GM21737 (cell line): ENCODE measurements around the gene DCDC2C.
"Not testable (repeated sequence)": the region's sequence is repeated elsewhere in the genome, so short reads cannot be mapped to it uniquely, and the experiment has no call there.

Experiments used
- ATAC-seq: cut with Tn5 transposase; IDR thresholded peaks from one replicate; pipeline ENCODE4 v1.9.1; 2021; ENCODE audit warnings: mild to moderate bottlenecking, moderate library complexity; ENCODE audit not compliant: unreplicated experiment

The DCDC2C gene, protein sequence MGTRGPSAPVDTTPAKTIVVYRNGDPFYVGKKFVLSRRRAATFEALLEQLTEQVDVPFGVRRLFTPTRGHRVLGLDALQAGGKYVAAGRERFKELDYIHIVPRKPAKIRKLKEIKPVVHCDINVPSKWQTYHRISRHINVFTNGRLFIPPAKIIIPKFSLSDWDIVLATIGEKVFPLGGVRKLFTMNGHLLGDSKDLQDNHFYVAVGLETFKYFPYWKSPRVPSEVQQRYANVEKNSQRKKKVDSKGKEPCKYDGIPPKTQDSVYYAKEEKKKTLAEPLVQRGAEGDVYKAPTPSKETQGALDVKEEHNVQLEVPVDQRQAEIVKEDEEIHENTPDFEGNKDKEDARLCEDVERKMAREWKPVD

DNA sequence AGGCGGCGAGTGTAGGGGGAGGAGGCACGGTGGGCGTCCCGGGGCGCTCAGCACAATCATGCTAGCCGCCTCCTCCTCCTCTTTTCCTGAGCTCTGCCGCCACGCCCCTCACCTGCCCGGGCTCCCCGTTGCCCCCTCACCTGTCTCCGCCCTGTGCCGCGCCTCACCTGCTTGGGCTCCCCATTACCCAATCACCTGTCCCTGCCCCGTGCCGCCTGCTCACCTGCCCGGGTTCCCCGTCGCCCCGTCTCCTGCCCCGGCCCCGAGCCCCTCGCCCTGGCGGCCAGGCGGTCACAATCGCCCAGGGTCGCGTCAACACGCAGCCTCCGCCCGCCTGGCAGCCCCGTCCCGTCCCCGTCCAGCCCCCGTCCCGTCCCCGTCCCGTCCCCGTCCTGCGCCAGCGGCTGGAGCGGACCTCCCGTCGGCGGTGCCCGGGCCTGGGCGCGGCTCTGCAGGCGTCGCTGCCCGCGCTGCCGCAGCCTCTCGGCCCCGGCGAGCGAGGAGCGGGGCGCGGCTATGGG, at the start of gene DCDC2C:
Gene DCDC2C, plus strand, starts transcription at position 340 of the 521 bp plus-strand sequence. Its CDS starts 177 bp downstream, at position 517.
- ATAC-seq, result no peak

DNA sequence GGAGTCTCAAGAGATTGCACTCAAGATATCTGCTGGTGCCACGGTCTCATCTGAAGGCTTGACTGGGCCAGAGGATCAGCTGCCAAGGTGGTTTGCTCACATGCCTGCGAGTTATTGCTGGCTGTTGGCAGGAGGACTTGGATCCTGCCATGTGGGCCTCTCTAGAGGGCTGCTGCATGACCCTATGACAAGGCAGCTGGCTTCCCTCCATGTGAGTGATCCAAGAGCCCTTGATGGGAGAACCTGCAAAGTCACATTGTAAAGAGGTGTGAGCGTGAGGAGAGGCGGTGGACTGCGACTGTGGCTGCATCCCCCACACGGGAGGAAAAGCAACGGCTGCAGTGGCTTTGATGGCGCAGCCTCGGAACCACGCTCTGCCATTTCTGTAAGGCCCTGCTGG, 49.4 kb upstream of the DCDC2C start:
- no peak for ATAC-seq

DNA sequence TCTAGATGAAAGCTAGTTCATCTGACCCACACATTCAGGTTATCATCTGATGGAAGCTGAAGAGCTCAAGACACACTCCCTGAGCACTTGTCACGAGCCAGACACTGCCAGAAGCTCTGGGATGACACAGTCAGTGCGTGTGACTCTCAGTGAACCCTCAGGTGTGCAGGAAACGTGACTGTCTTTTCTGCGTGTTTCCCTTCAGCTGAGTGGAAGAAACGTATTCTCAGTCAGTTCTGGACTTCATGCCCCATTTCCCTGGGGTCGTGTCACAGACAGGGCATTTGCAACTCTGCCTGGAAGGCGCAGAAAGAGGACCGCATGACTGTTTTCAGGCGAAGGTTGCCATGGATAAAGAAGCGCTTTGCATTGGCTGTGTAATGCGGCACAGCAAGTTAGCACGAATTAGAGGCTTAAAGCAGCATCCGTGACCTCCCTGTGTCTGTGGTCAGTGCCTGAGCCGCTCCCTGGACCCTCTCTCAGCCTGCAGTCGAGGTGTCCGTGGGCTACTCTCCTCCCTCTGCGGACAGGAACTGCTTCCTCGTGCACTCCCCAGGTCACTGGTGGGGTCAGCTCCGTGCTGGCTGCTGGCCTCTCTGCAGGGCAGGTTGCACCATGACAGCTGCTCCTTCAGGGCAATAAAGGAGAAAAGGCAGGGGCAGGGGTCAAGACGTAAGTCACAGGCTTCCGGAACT, 48.7 kb upstream of the DCDC2C start:
- ATAC-seq, result no peak

DNA sequence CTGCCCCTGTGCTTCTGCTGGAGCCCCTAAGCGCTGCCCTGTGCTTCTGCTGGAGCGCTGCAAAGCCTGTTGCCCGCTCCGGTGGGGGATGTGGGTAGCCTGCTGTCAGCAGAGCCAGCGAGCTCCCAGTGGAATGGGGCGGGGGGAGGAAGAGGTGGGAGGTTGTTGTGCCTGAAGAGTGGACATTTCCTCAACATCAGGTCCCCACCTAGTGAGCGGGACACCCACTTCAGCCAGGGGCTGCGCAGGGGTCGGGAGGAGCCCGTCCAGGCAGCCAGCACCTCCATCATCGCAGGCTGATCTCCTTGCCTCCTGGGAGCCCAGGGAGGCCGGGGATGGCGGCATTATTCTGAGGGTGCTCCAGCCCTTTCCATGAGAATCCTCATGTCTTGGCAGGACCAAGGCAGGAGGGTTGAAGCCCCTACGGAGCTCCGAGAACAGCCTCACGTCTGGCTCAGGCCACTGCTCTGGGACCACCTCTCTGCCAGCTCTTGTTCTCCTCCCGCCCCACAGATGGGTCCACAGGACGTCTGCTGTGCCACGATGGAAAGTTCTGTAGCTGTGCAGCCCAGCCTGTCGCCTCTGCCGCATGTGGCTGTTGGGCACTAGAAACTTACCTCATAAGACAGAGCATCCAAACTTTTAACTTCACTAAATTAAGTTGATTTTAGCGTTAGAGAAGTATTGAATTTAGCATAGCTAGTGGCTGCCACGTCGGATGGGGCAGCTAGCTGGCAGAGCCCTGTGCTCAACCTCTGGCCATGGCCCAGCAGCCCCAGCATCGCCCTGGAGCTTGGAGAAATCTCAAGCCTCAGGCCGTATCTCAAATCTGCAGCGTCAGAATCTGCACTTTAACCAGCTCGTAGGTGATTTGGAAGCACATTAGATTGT, 47.3 kb upstream of the DCDC2C start:
- ATAC-seq, result no peak

DNA sequence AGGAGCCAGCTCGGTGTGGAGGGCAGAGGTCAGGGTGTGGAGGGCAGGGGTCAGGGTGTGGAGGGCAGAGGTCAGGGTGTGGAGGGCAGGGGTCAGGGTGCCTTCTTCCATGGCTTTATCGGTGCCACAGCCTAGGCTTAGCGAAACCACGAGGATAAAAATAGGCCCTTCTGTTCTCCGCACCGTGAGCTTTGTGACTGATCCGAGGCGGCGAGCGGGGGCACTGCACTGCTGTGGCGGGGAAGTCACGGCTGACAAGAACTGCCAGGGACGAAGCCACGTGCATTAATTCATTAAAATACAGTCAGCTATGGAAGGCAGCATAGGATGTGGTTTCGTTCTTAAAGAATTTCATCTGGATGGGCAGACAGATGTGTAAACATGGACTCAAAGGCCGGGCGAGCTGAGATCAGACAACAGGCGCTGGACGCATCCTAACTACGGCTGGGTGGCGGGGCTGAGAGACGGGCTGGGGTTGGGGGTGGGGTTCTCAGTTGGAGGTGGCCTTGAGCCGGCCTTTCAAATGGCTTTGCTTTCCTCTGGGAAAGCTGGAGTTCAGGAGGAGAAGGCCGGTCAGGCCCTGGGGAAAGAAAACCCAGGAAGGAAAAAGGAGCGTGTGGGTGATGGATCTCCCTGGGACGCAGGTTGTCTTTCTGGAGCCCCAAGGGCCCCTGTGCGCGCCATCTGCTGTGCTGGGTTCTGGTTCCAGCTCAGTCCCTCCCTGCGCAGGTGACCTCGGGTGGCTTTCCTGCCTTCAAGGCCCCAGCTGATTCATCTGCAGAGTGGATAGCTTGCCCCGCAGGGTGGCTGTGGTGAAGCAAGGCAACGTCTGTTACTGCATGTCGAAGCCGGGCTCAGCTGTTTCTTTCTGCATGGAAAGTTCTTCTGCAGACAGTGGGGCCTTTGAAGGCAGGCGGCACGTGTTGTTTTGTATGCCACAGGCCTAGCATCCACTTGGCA, 46.3 kb upstream of the DCDC2C start:
- no peak for ATAC-seq

DNA sequence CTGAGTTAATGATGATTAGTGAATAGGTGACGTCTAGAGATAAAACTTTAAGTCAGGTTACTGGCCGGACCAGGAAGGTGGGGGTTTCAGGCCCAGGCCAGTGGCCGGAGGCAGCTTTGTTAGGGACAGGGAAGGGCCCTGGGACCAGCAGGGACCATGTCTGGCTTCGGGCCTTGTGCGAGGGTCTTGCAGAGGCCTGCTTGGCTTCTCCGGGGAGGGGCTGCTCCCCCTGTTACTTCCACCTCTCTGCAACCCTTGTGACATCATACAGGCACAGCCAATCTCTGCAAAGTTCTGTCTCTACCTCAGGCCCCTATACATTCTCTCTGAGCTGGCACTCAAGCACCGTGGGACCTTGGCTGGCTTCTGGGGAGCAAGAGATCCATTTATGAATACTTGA, 45.5 kb upstream of the DCDC2C start, which contains the start of gene ALLC:
Gene ALLC, plus strand, starts transcription at position 320 of the 400 bp plus-strand sequence. CDS start 12,958 bp downstream, outside the sequence.
- ATAC-seq, result no peak

DNA sequence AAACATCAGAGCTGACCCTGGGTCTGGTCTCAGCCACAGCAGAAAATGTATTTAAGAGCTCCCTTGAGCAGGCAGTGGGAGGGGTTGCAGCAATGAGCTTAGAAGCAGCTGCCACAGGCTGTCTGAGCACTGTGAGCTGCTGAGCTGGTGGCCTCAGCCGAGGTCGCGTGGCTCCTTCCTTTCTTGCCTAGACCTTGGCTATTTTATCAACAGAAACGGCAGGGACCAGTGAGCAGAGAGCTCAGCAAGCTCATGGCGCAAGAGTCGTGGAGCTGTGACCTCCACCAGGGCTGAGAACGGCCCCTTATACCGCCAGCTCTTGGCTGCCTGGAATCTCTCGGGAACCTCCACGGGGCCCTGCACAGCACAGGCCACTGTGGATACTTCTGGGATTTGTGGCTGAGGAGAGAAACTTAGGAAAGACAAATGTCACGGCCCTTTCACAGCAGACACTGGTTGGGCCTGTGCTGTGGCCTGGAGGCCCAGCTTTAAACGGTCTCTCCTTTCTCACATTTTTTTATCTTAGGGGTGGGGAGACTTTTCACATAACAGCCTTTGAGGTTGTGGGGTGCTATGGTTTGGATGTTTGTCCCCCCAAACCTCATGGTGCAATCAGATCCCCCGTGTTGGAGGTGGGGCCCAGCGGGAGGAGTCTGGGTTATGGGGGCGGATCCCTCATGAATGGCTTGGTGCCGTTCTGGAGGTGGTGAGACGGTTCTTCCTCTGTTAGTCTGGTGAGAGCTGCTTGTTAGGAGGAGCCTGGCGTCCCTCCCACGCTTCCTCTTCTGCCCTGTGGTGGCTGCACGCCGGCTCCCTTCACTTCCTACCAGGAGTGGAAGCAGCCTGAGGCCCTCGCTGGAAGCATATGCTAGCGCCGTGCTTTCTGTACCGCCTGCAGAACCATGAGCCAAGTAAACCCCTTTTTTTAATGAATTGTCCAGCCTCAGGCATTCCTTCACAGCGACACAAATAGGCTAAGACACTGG, 43.6 kb upstream of the DCDC2C start:
- ATAC-seq, result no peak

DNA sequence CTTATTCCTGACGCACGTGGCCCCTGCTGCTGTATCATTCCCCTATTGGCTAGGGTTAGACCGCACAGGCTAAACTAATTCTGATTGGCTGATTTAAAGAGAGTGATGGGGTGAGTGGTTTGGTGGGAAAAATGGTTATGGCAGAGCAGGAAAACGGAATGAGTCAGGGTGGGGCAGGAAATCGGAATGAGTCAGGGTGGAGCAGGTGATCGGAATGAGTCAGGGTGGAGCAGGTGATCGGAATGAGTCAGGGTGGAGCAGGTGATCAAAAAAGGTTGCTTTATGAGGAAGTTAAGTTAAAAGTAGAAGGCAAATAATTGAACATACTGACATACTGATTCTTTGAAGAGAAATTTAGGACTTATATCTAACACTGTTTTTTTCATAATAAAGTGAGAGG, 42.7 kb upstream of the DCDC2C start:
- ATAC-seq, result not testable (repeated sequence)

DNA sequence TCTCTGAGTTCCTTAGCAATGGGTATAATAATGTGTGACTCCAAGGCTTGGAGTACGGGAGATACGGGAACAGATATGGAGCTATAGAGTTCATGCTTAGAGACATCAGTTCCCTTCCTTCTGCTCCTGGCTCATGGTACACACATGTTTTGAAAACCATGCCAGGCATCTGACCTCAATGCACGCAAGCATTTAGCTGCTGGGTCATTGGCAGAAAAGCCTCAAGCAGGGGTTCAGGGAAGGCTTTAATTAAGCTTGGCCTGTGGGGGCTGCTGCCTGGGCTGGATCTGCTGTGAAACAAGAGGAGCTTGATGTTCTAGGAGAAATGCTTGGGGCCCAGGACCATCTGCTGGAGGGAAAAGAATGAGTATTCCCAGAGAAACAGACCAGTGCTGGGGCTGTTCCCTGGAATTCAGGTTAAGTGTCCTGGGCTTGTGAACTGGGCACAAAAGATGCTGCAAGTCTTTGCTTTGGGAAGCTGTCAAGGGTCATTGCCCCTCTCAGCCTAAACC, 42.2 kb upstream of the DCDC2C start:
- no peak for ATAC-seq

DNA sequence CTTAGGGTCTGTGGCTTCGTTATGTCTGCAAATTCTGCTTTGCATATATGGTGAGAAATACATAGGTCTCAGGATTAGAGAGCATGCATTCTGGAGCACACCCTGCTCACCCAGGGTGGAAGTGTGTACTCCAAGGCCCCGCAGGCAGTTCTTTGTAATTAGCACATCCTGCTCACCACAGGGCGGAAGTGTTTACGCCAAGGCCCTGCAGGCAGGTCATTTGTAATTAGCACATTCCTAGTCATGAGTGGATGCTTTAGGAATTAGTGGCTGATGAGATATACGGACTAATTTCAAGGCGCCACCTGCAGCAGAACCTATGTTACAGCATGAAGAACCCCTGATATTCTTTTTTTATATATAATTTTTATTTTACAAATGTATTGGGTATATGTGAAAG, 41.1 kb upstream of the DCDC2C start:
- no peak for ATAC-seq

DNA sequence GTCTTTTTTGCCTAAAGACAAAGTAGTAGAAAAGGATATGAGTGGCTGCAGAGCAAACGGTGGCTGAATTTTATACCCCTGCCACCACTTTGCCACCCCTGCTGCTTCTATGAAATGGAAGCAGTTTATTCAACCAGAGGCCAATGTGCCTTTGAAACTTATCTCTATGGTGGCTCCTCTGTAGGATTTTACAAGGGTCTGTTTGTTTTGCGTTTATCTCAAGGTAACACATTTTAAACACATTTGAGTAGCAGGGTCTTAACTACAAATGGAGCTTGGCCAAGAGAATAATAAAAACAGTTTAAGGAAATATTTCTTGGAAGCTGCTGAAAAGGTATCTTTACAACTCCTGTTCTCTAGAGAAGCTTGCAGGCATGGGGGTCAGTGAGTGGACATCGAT, 39.3 kb upstream of the DCDC2C start:
- no peak for ATAC-seq

DNA sequence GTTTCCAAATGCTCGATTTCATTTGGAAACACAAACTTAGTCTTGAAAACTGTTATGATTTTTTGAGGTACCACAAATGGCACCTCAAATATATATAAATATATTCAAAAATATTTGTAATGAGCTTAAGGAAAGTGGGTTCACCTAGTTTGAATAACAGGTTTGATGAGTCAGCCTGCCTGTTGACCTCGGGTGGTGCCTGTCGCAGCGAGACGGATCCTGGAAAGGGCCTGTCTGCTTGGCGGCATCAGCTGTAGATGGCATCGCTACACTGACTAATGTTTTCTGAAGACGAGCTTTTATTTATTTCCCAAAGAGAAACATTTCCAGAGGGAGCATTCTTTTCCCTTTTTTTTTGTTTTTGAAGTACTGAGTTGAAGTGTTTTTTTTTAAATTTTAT, 38.5 kb upstream of the DCDC2C start:
- no peak for ATAC-seq

DNA sequence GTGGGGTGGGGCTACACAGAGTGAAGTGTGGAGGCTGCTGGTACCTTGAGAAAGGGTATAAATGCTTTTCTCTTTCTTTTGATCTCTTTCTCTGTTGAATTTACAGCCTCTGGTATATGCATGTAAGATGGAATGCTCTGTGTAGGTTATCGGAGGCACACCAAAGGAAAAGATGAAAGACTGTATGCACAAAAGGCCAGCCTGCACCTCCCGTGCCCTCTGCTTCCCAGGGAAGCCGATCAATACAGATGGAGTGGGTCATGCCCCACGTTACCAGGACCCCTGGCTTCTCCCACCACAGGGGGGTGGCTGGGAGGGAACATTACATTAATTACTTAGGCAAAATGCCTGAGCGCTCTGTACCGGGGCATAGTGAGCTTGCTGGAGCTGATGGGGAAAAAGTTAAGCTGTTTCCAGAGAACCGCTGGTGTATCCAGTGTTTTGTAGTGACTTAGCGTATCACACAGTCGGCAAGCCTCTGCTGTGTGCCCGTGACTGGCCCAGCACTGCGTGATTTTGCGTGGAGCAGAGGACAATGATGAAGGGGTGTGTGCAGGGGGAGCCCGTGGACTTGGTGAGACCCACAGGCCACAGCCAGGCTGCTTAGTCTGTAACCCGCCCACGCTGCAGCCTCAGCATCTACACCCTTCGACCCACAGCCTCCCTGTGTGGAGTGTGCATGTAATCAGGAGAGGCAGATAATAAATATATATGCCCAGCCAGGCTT, 37.3 kb upstream of the DCDC2C start:
- ATAC-seq, result no peak

DNA sequence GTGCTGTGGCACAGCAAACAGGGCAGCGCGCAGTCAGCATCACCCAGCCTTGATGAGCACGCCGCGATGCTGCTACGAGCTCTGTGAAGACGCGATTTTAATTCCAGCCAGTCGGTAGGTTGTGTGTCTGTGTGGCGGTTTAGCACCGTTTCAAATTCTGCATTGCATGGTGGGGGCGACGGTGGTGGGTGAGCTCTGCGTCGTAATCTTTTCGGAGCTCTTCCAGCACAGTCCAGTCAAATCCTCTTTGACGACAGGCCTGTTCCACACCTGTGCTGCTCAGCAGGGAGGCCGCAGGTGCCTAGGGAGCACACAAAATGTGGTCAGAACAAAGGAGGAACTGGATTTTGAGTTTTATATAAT, 36.8 kb upstream of the DCDC2C start:
- ATAC-seq, result no peak

DNA sequence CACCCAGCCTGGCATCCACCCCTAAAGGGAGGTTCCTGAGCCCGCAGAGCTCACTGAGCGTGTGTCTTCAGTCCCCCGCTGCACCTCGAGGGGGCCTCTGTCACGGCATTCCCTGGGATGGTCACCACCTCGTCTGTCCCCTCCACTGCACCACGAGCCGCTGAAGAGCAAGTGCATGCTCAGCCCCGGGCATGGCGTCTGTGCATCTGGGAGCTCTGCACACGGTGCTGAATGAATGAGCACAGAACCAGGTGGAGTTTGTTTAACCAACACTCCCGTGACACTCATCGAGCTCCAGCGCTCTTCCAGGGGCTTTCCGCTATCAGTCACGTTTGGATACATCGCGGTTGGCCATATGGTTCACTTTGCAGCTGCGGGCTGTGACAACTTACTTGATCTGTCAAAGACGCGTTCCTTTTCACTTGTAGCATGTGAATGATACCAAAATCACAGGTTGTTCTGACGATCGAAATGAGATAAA, 36.2 kb upstream of the DCDC2C start:
- no peak for ATAC-seq

DNA sequence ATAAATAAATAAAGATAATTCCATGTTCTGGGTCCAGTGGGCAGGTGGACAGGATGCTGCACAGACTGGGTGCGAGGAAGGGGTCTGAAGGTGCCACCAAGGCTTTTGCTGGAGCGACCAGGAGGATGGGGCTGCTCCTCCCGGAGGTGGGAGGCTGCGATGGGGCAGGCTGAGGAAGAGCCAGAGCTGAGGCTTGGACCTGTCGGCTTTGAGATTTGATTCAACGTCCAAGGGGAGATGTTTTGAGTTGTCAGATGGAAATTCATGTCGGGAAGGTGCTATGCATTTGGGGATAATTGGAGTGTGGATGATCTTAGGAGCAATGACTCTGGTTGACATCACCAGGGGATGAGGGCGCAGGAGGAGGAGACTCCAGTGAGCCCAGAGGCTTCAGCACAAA, 33.7 kb upstream of the DCDC2C start:
- ATAC-seq, result no peak

DNA sequence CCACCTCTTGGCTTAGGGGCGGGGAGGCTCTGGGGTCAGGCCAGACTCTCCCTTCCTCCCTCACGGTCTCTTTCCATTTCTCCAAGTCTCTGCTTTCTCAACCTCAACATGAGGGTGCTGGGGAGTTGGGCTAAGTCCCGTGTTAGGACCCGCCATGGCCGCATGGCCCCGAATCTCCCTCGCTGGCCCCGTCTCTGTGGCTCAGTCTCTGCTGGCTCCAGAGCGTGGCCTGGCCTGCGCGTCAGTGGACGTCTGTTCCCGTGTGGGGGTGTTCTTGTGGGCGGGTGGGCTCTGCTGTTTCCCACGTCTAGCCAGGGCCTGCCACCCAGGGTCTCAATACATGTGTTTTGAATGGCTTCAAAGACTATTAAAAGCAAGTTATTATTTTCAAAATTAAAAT, 33.0 kb upstream of the DCDC2C start:
- ATAC-seq, result no peak

DNA sequence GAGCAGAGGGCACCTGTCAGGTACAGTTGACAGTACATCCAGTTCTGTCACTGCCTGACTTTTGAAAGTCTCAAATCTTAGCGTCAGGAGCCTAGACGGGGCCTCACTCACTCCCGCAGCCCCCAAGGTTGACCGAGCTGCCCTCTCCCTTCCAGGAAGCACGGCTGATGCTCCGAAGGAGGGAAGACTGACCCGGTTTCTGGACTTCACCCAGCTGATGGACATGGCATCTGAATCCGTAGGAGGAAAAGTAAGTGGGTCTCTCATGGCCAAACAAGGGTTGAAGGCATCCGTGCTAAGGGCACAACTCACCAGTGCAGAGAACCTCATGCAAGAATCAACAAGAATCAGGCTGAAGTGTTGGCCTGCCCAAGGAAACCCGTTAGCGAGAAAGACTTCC, 32.4 kb upstream of the DCDC2C start:
- ATAC-seq, result no peak
